ENCODE measurements around the gene DSCAML1. TPM values are rescaled to one million over a fixed set of nuclear protein-coding genes. Genes with fewer than 3 reads are reported as not detected.

The DSCAML1 gene
- total RNA-seq, 2 experiments from 2014 or later: 0.13 to 0.29 TPM

DNA sequence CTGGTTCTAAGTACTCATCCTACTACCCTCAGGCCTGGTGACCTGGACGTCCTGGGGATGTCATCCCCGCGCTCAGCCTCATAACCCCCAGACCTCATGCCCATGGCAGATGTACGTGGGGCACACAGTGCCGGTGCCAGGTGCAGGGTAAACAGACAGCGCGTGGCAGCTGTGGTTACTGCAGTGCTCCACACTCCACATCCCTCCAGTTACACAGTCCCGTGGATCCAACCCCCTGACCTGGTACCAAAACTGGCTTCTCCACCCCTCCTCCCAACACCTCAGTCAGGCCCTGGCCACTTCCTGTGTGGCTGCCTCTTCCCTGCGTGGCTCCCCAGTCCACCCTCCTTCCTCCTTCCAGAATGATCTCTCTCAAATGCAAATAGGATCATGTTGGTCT, 95.2 kb downstream of the DSCAML1 start:
- no peak overlapping the region for H3K27ac Mint-ChIP-seq
- no peaks in the 10 kb centered on the region for H3K9me3 Mint-ChIP-seq
- intact Hi-C loops (cut with micrococcal nuclease): no loop called here
- no peak for DNase-seq
- no peak overlapping the region for H3K4me3 Mint-ChIP-seq
- H3K4me1 Mint-ChIP-seq (ENCODE audit: low read depth): peaks cover 4% of the 10 kb centered on the region
- POLR2A ChIA-PET: no interaction called here
- no peak for ATAC-seq
- H3K36me3 Mint-ChIP-seq (ENCODE audit: low read depth): no peaks in the 10 kb centered on the region
- CTCF ChIA-PET: no interaction called here
- H3K27me3 Mint-ChIP-seq: peaks cover 5% of the 10 kb centered on the region
- TF ChIP-seq, protein P1, sequence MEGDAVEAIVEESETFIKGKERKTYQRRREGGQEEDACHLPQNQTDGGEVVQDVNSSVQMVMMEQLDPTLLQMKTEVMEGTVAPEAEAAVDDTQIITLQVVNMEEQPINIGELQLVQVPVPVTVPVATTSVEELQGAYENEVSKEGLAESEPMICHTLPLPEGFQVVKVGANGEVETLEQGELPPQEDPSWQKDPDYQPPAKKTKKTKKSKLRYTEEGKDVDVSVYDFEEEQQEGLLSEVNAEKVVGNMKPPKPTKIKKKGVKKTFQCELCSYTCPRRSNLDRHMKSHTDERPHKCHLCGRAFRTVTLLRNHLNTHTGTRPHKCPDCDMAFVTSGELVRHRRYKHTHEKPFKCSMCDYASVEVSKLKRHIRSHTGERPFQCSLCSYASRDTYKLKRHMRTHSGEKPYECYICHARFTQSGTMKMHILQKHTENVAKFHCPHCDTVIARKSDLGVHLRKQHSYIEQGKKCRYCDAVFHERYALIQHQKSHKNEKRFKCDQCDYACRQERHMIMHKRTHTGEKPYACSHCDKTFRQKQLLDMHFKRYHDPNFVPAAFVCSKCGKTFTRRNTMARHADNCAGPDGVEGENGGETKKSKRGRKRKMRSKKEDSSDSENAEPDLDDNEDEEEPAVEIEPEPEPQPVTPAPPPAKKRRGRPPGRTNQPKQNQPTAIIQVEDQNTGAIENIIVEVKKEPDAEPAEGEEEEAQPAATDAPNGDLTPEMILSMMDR (IDR thresholded peaks at IDR 0.05): no peak

DNA sequence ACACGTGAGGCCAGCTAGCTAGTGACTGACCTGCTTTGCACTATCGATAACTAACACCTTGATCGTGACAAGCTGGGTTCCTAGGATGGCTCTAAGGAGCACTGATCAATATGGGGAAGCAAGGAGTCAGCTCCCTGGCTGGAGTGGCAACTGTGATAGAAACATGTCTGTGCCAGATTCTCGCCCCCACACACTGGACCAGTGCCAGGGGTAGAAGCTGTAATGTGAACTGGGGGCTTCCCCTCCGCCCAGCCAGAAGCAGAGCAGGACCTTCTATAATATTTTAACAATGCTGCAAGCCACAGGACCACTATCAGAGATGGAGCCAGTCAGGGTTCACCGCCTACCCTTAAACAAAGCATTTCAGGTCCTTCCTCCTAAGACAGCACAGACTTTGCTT, 96.5 kb downstream of the DSCAML1 start:
- POLR2A ChIA-PET: interaction anchor here (1.4 kb wide), 1 partner anchor 20 kb away, joined by 3 read pairs; no protein-coding TSS in a partner anchor
- intact Hi-C loops (cut with micrococcal nuclease): no loop called here
- TF ChIP-seq, protein P1 (IDR thresholded peaks at IDR 0.05): no peak
- no peaks in the 10 kb centered on the region for H3K36me3 Mint-ChIP-seq (ENCODE audit: low read depth)
- H3K27ac Mint-ChIP-seq: no peak overlapping the region
- no peak for ATAC-seq
- H3K27me3 Mint-ChIP-seq: peaks cover 5% of the 10 kb centered on the region
- H3K4me1 Mint-ChIP-seq (ENCODE audit: low read depth): peaks cover 4% of the 10 kb centered on the region
- CTCF ChIA-PET: no interaction called here
- H3K4me3 Mint-ChIP-seq: no peak overlapping the region
- DNase-seq: peak; percentile 24
- no peaks in the 10 kb centered on the region for H3K9me3 Mint-ChIP-seq

DNA sequence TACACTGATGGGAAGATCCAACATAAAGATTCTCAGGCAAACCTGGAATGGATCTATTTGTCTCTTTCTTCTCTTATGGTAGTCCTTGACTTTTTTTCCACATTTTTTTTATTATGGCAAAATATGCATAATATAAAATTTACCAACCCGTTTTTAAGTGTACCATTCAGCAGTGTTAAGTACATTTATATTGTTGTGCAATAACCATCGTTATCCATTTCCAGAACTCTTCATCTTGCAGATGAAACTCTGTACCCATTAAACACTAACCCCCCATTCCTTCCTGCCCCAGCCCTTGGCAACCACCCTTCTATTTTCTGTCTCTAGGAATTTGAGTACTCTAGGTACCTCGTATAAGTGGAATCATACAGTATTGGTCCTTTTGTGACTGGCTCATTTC, 99.7 kb downstream of the DSCAML1 start:
- H3K4me3 Mint-ChIP-seq: no peak overlapping the region
- H3K9me3 Mint-ChIP-seq: no peaks in the 10 kb centered on the region
- ATAC-seq (no peak), DNase-seq (no peak)
- no peaks in the 10 kb centered on the region for H3K36me3 Mint-ChIP-seq (ENCODE audit: low read depth)
- peaks cover 4% of the 10 kb centered on the region for H3K4me1 Mint-ChIP-seq (ENCODE audit: low read depth)
- TF ChIP-seq, protein P1 (IDR thresholded peaks at IDR 0.05): no peak
- ChIA-PET CTCF (no interaction called here), POLR2A (no interaction called here)
- intact Hi-C loops (cut with micrococcal nuclease): no loop called here
- peaks cover 5% of the 10 kb centered on the region for H3K27me3 Mint-ChIP-seq
- H3K27ac Mint-ChIP-seq: no peak overlapping the region

DNA sequence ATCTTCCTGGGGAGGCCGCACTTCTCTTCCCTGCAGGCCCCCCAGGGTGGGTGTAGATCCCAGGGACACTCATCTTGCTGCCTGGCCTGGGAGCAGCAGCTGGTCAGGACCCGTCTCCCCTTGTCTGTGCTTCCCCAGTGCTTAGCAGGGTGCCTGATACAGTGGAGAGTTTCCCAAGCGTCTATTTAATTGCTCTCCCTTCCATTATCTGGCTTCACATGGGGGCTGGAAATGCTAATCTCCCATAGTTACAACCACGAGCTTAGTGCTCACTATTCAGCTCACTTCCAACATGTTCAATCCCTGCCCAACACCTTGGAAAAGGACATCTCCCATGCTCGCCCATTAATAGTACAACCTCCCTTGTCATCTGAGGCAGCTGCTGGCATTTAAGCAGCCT, 100.5 kb downstream of the DSCAML1 start:
- ChIA-PET POLR2A (no interaction called here), CTCF (interaction anchor here (1.9 kb wide), 1 partner anchor 11 kb away, joined by 4 read pairs; no protein-coding TSS in a partner anchor)
- TF ChIP-seq, protein P1 (IDR thresholded peaks at IDR 0.05): no peak
- ATAC-seq (no peak), DNase-seq (no peak)
- Mint-ChIP-seq H3K27ac (no peak overlapping the region), H3K4me1 (ENCODE audit: low read depth) (no peaks in the 10 kb centered on the region), H3K27me3 (peaks cover 2% of the 10 kb centered on the region), H3K4me3 (no peak overlapping the region), H3K9me3 (no peaks in the 10 kb centered on the region), H3K36me3 (ENCODE audit: low read depth) (no peaks in the 10 kb centered on the region)
- intact Hi-C loops (cut with micrococcal nuclease): no loop called here

DNA sequence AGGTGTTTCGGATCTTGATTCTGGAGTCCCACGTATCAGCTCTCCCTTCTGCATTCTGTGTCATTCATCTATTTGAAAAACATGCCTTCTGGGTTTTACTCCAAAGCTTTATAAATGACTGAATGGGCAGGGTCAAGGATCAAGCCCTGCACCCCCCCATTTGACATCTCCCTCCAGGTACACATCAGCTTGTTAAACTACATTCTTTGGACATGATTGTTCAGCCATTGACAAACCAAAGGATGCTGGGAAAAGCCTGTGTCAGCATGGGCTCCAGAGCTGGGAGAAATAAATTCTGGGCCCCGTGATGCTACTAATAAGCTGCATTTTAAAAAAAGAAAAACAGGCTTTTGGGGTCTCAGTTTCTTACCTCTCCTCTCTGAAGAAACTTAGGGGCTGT, 103.7 kb downstream of the DSCAML1 start:
- TF ChIP-seq, protein P1 (IDR thresholded peaks at IDR 0.05): no peak
- Mint-ChIP-seq H3K4me1 (ENCODE audit: low read depth) (no peaks in the 10 kb centered on the region), H3K9me3 (no peaks in the 10 kb centered on the region), H3K27ac (no peak overlapping the region), H3K27me3 (no peaks in the 10 kb centered on the region), H3K4me3 (no peak overlapping the region), H3K36me3 (ENCODE audit: low read depth) (no peaks in the 10 kb centered on the region)
- no peak for DNase-seq
- ATAC-seq: no peak
- ChIA-PET POLR2A (no interaction called here), CTCF (interaction anchor here (1.0 kb wide), 1 partner anchor 267 kb away, joined by 3 read pairs; no protein-coding TSS in a partner anchor)
- intact Hi-C loops (cut with micrococcal nuclease): no loop called here
